Stomach (tissue), 4 donors: ENCODE data around the gene CEP250.

ENCODE experiments used
- CTCF ChIP-seq, 7 experiments: fragments of 450-650 bp in 4 of 7; fragments of 200-600 bp in 3 of 7; sonication (generic) in 3 of 7; IDR thresholded peaks; one replicate each; pipeline ENCODE4 v1.5.1; 2016 to 2019; ENCODE audit warnings: antibody characterized with exemption in 7 of 7, control low read depth in 2 of 7, mild to moderate bottlenecking in 1 of 7
- POLR2AphosphoS5 ChIP-seq, 3 donors: sonication (generic); formaldehyde crosslinking; IDR thresholded peaks; one replicate each; pipeline ENCODE4 v1.6.1; 2016; ENCODE audit warnings: antibody characterized with exemption in 3 of 3

- no peak for TF ChIP-seq POLR2AphosphoS5 (IDR thresholded peaks at IDR 0.05)
- TF ChIP-seq CTCF (IDR thresholded peaks at IDR 0.05): no peak
Observed at GRCh38 chr20:35504751-35505150, 49.4 kb downstream of the CEP250 start.
